ENCODE results near the gene SLC7A1.
"Not testable (repeated sequence)": the region's sequence is repeated elsewhere in the genome, so short reads cannot be mapped to it uniquely, and the experiment has no call there.

The SLC7A1 gene

DNA sequence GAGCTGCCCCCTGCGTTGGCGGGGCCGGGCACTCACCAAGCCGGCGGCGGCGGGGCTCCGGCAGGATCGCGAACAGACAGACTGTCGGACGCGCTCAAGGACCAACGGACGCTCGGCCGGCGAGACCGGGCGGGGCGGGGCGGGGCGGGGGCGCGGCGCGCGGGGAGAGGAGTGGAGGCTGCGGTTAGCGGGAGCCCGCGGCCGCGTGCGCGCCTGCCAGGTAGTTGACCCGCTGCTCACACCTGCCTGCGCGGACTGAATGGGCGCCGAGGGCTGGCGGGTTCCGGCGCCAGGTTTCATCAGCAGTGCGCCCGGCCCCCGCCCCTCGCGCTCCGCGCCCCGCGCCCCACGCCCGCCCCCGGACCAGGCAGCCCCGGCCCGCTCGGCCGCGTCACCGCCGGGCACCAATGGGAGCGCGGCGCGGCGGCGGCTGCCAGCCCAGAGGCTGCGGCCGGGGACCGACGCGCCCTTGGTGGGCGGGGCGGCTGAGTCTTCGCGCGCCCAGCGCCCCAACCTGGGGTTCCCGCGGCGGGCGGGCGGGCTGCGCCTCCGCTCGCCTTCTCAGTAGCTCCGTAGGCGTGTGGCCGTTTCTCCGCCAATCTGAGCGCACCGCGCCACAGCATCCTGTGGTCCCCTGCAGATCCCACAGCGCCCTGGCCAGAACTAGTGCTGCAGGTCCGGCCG, at the start of gene SLC7A1:
TSS of gene SLC7A1 (minus strand) at position 309 of the 684 bp plus-strand sequence. CDS start 59,500 bp downstream, outside the sequence.
- DNase-seq (ENCODE audit: low read depth, low spot score): peak; percentile 67

- no peak for DNase-seq (ENCODE audit: low read depth, low spot score)
Observed at GRCh38 chr13:29640665-29641064, 45.2 kb upstream of the SLC7A1 start.

GRCh38 chr13:29636831-29637230, 41.3 kb upstream of the SLC7A1 start:
- DNase-seq (ENCODE audit: low read depth, low spot score): not testable (repeated sequence)

DNA sequence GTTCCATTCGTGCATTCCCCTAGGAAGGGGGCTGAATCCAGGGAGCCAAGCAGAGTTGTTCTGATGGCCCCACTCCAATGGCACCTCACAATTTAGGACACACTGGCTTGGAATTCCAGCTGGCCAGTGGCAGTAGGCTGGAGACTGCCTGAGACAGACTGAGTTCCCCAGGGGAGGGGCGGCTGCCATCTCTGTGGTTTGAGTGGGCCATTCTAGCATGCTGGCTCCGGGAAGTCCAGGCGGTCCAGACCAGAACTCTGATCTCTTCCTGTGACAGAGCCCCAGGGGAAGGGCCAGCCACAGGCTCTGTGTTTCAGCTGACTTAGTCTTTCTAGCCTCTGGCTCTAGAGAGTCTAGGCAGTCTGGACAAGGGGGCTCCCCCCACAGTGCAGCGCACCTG, 29.5 kb upstream of the SLC7A1 start:
- no peak for DNase-seq (ENCODE audit: low read depth, low spot score)

DNA sequence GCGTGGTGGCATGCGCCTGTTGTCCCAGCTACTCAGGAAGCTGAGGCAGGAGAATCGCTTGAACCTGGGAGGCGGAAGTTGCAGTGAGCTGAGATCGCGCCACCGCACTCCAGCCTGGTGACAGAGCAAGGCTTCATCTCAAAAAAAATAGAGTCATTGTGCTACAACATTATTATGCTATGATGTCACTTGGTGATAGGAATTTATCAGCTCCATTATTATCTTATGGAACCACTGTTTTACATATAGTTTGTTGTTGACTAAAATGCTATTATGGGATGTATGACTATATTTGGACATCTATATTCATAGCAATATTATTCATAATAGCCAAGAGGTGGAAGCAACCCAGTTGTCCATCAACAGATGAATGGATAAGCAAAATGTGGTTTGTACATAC, 26.4 kb upstream of the SLC7A1 start:
- DNase-seq (ENCODE audit: low read depth, low spot score): no peak

- no peak for DNase-seq (ENCODE audit: low read depth, low spot score)
Observed at GRCh38 chr13:29621051-29621800, 25.7 kb upstream of the SLC7A1 start.

- DNase-seq (ENCODE audit: low read depth, low spot score): no peak
Observed at GRCh38 chr13:29619995-29620394, 24.5 kb upstream of the SLC7A1 start.

GRCh38 chr13:29613101-29613500, 17.6 kb upstream of the SLC7A1 start:
- no peak for DNase-seq (ENCODE audit: low read depth, low spot score)

- no peak for DNase-seq (ENCODE audit: low read depth, low spot score)
Observed at GRCh38 chr13:29607465-29607864, 12.0 kb upstream of the SLC7A1 start.

GRCh38 chr13:29605860-29606526, 10.5 kb upstream of the SLC7A1 start:
- DNase-seq (ENCODE audit: low read depth, low spot score): no peak

DNA sequence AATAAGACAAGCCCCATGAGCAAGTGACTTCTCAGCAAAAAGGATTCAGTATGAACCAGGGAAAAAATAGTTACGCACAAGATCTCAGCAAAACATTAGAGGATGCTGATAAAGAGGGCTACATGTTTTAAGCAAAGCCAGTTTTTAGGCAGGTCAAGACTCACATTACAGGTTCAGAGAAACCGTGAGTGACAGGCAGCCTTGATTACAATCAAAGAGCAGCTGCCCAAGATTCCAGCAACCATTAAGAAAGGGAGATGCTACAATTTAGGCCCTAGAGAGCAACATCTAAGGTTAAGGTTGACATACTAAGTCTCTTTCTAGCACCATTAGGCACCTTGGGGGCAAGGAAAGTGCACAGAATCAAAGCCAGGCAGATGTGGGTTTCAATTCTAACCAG, 2.8 kb upstream of the SLC7A1 start:
- no peak for DNase-seq (ENCODE audit: low read depth, low spot score)

DNA sequence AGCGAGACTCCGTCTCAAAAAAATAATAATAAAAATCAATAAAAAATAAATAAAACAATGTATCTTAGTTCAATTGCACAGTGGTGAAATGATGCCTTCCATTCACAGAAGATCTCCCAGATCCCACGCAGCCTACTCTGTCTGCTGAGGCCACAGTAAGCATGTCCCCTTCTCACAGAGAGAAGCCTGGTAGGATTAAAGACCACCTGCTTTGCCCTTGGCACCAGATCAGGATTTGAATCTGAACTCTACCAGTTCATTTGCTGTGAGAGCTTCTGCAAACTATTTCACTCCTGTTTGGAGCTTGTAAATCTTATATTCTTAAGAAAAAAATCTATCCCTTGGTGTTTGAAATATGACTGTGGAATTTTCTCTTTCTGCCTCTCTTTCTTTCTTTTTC, 2.2 kb upstream of the SLC7A1 start:
- no peak for DNase-seq (ENCODE audit: low read depth, low spot score)

GRCh38 chr13:29597246-29597645, 1.8 kb upstream of the SLC7A1 start:
- no peak for DNase-seq (ENCODE audit: low read depth, low spot score)

DNA sequence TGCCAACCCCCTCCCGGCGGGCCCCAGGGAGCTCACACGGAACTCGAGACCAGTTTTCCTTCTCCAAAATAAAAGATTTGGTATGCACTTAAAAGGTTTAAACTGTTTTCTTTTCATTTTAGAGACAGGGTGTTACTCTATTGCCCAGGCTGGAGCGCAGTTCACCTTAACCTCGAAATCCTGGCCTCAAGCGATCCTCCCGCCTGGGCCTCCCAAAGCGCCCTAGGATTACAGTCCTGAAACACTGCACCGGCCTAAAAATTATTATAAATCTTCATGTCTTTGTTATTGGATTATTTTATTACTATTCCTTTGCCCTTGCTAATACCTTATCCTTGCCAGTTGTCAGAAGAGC, 553 bp upstream of the SLC7A1 start:
- no peak for DNase-seq (ENCODE audit: low read depth, low spot score)

- DNase-seq (ENCODE audit: low read depth, low spot score): peak; percentile 54
Observed at GRCh38 chr13:29594710-29595379, 643 bp downstream of the SLC7A1 start.

- no peak for DNase-seq (ENCODE audit: low read depth, low spot score)
Observed at GRCh38 chr13:29594303-29594709, 1.2 kb downstream of the SLC7A1 start.

GRCh38 chr13:29593605-29594297, 1.7 kb downstream of the SLC7A1 start:
- DNase-seq (ENCODE audit: low read depth, low spot score): no peak

DNA sequence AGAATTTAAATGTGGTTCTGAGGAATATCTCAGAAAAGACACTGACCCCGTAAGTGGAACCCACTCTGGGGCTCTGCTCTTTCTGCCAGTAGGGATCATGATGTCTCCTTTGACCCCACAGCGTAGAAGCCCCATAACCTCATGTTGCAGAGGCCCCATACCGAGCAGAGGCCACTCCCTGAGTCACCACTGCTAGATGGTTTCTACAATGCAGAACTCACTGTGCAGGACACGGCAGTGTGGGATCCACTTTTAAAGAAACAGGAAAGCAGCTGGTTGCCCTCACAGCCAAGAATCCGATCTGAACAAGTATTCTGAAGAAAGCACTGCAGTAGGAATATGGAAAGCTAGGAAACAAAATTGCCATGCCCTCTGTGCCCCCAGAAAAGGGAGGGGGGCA, 4.2 kb downstream of the SLC7A1 start:
- no peak for DNase-seq (ENCODE audit: low read depth, low spot score)

DNA sequence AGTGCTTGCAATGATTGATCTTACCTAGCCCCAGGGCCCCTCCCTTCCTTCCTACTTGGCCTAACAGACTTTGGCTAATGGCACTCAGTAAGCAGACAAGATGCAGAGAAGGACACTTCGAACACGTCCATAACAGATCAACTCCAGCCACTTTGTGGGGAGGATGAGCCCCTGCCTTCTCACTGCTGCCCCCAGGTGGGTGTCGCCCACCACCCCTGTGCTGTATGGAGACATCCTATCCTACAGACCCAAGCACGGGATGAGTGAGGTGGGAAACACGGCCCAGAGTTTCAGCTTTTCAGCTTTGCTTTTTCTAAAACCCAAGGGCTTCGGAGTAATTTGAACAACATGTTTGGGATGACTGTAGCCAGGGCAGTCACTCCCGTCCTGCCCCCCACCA, 5.5 kb downstream of the SLC7A1 start:
- DNase-seq (ENCODE audit: low read depth, low spot score): no peak

- no peak for DNase-seq (ENCODE audit: low read depth, low spot score)
Observed at GRCh38 chr13:29589234-29589633, 6.3 kb downstream of the SLC7A1 start.

DNA sequence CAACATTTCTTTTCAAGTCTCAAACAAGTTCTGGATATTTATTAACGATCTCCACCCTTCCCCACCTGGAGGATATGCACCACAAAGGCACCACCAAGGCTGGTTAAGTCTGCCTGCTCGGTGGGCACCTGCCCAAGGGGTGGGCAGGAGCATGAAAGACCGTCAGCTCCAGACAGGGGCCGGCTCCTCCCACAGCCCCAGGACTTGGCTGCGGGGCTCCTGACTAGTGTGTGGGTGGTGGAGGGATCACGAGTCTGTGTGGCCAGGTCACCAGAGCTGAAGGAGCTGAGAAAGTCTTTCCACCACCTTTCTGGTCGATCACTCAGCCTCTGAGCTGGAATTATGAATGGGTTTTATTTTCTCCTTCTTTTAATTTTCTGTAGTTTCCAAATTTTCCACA, 7.8 kb downstream of the SLC7A1 start:
- DNase-seq (ENCODE audit: low read depth, low spot score): no peak
